HCT116 (cell line): Measurements from ENCODE around the gene FAM118B.

Source experiments
- CBX3 ChIP-seq: IDR thresholded peaks from 2 replicates; pipeline ENCODE4 v1.6.1; 2012; ENCODE audit warnings: low read depth
- ELF1 ChIP-seq: IDR thresholded peaks from 2 replicates; pipeline ENCODE4 v1.6.1; 2012; ENCODE audit warnings: low read depth, borderline replicate concordance
- EZH2 ChIP-seq: fragments of 200-600 bp; sonication (generic); IDR thresholded peaks from 2 replicates; pipeline ENCODE4 v1.6.1; 2017; ENCODE audit warnings: antibody characterized with exemption, mixed run types
- EZH2phosphoT487 ChIP-seq: fragments of 200-600 bp; IDR thresholded peaks from 2 replicates; pipeline ENCODE4 v1.6.1; 2018; ENCODE audit warnings: antibody characterized with exemption, borderline replicate concordance
- POLR2A ChIP-seq: IDR thresholded peaks from 2 replicates; pipeline ENCODE4 v1.7.0; 2011; ENCODE audit warnings: borderline replicate concordance; ENCODE audit not compliant: insufficient read depth, insufficient read length; ENCODE audit errors: extremely low read depth
- ZNF274 ChIP-seq: fragments of 200-500 bp; sonication (Bioruptor generic); IDR thresholded peaks from 2 replicates; pipeline ENCODE4 v1.6.1; 2014; ENCODE audit warnings: mild to moderate bottlenecking, low read depth, low read length, inconsistent platforms
- TF ChIP-seq, protein P1 (sequence below): IDR thresholded peaks from 2 replicates; pipeline ENCODE4 v1.6.1; 2012
- TF ChIP-seq, protein P2 (sequence below), 3 experiments: fragments of 200-600 bp in 1 of 3; sonication (generic) in 1 of 3; IDR thresholded peaks in 2 of 3; conservative IDR thresholded peaks in 1 of 3; 2 replicates each; pipeline ENCODE4 v1.5.1; 2012 to 2017; ENCODE audit warnings: low read depth in 2 of 3, low read length in 2 of 3, antibody characterized with exemption in 1 of 3, borderline replicate concordance in 1 of 3, control low read depth in 1 of 3, mild to moderate bottlenecking in 1 of 3, mixed read lengths in 1 of 3, mixed run types in 1 of 3, moderate library complexity in 1 of 3; ENCODE audit not compliant: insufficient read depth in 1 of 3

DNA sequence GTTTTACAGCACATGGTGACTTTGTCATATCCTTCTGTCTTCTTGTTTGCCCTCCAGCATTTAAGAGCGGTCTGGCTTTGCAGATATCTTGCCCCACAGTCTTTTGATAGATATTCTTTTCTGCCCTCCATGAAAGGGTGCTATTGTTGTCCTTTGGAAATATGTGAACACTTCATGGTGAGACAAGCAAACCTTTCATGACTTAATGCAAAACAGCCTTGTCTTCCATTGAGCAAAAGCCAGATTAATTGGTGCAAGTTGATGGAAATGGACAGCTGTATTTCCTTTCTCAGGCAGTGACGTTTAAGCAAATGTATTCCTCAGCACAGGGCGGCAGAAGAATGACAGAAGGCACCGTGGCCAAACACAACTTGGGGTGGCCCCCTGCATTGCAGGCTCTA lies 96.7 kb downstream of the FAM118B start:
- TF ChIP-seq, protein P1, sequence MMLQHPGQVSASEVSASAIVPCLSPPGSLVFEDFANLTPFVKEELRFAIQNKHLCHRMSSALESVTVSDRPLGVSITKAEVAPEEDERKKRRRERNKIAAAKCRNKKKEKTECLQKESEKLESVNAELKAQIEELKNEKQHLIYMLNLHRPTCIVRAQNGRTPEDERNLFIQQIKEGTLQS, result no peak
- TF ChIP-seq EZH2 (no peak), POLR2A (no peak), ZNF274 (no peak), CBX3 (no peak), EZH2phosphoT487 (no peak), ELF1 (no peak)
- TF ChIP-seq, protein P2, sequence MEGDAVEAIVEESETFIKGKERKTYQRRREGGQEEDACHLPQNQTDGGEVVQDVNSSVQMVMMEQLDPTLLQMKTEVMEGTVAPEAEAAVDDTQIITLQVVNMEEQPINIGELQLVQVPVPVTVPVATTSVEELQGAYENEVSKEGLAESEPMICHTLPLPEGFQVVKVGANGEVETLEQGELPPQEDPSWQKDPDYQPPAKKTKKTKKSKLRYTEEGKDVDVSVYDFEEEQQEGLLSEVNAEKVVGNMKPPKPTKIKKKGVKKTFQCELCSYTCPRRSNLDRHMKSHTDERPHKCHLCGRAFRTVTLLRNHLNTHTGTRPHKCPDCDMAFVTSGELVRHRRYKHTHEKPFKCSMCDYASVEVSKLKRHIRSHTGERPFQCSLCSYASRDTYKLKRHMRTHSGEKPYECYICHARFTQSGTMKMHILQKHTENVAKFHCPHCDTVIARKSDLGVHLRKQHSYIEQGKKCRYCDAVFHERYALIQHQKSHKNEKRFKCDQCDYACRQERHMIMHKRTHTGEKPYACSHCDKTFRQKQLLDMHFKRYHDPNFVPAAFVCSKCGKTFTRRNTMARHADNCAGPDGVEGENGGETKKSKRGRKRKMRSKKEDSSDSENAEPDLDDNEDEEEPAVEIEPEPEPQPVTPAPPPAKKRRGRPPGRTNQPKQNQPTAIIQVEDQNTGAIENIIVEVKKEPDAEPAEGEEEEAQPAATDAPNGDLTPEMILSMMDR (IDR thresholded peaks at IDR 0.05 in 2 of 3, conservative IDR thresholded peaks at IDR 0.05 in 1 of 3; ENCODE audit: borderline replicate concordance in 1 of 3, insufficient read depth in 1 of 3, low read depth in 2 of 3, low read length in 2 of 3), result no peak
